SU-DHL-6 (cell line): ENCODE measurements around the gene DST.

Experiments used
- EZH2phosphoT487 ChIP-seq: fragments of 200-600 bp; sonication (generic), shearing (Covaris generic); conservative IDR thresholded peaks from 2 replicates; pipeline ENCODE4 v1.6.1; 2018; ENCODE audit warnings: mild to moderate bottlenecking, antibody characterized with exemption, low read length, moderate library complexity, mixed read lengths
- TF ChIP-seq, protein P1 (sequence below): fragments of 200-600 bp; sonication (generic); IDR thresholded peaks from one replicate; pipeline ENCODE4 v1.5.1; 2017; ENCODE audit warnings: antibody characterized with exemption, mild to moderate bottlenecking, low read length, moderate library complexity; ENCODE audit not compliant: insufficient read depth, poor library complexity, severe bottlenecking

DNA sequence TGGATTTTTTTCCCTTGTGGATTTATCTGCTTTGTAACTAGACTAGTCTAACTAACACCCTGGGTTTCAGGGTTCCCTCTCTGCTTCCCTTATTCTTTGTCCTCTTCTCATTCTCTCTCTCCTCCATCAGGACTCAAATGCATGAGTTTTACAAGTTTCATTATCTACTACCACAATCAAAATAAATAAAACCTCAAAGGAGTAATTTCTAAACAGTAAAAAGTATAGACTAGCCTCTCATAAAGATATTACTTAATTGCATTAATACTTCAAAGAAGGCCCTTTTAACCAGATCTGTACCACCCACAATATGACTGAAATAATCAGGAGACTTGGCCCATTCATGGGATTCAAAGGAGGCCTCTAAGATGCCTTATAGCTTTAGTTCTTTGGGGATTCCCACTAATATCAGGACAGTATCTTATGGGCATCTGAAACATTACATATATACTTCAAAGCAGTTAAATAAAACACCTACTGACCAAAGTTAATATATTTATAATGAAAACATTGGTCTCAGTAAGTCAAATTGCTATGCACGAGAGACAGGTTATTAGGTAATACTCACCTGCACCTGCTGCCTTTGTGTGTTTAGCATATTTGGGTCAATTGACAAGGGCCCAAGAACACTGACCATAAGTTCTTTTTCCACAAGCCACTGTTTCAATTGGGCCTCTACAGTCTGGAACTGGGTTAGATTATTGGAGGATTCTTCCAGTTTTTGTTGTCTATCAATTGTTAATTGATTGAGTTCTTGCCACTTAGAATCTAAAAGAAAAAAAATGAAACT is 85.7 kb downstream of the DST start:
- TF ChIP-seq, protein P1, sequence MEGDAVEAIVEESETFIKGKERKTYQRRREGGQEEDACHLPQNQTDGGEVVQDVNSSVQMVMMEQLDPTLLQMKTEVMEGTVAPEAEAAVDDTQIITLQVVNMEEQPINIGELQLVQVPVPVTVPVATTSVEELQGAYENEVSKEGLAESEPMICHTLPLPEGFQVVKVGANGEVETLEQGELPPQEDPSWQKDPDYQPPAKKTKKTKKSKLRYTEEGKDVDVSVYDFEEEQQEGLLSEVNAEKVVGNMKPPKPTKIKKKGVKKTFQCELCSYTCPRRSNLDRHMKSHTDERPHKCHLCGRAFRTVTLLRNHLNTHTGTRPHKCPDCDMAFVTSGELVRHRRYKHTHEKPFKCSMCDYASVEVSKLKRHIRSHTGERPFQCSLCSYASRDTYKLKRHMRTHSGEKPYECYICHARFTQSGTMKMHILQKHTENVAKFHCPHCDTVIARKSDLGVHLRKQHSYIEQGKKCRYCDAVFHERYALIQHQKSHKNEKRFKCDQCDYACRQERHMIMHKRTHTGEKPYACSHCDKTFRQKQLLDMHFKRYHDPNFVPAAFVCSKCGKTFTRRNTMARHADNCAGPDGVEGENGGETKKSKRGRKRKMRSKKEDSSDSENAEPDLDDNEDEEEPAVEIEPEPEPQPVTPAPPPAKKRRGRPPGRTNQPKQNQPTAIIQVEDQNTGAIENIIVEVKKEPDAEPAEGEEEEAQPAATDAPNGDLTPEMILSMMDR = no peak
- no peak for TF ChIP-seq EZH2phosphoT487
